Activated T-cell treated with anti-CD3 and anti-CD28 coated beads, Interleukin-2, amount 50 U/mL, for 24 hours (primary cell): Measurements from ENCODE around the gene TFB2M.

Source experiments
- DNase-seq: peaks from one replicate; pipeline ENCODE4 v3.0.0-alpha.2; 2020
- H3K27ac Mint-ChIP-seq: 2 replicates; pipeline ENCODE4 v1.8.0; 2020; ENCODE audit warnings: mild to moderate bottlenecking, mixed read lengths
- H3K27me3 Mint-ChIP-seq: 2 replicates; pipeline ENCODE4 v1.8.0; 2020; ENCODE audit warnings: mixed read lengths
- H3K36me3 Mint-ChIP-seq: 2 replicates; pipeline ENCODE4 v1.8.0; 2020; ENCODE audit warnings: low read depth, mixed read lengths
- H3K4me1 Mint-ChIP-seq: 2 replicates; pipeline ENCODE4 v1.8.0; 2020; ENCODE audit warnings: low read depth, mixed read lengths
- H3K4me3 Mint-ChIP-seq: 2 replicates; pipeline ENCODE4 v1.8.0; 2020; ENCODE audit warnings: mild to moderate bottlenecking, moderate library complexity, mixed read lengths
- H3K9me3 Mint-ChIP-seq: 2 replicates; pipeline ENCODE4 v1.8.0; 2020; ENCODE audit warnings: mixed read lengths

TFB2M gene

DNA sequence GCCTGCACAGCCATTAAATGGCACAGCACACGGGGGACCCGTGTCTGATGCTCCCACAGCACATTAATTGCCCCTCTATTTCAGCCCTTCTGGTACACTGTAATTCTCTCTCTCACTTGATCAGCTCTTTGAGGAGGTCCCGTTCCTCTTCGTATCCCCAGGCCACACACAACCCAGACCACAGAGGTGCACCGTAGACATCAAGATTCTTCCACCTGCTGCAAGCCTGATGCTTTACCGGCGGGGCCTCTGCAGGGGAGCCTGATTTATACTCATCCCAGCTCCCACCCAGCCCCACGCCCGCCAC lies 59.7 kb downstream of the TFB2M start:
- Mint-ChIP-seq H3K9me3 (no peaks in the 10 kb centered on the region), H3K27me3 (no peaks in the 10 kb centered on the region), H3K4me3 (peak overlapping the region; percentile 92), H3K36me3 (peaks cover 32% of the 10 kb centered on the region), H3K27ac (peak overlapping the region; percentile 85), H3K4me1 (peaks cover 39% of the 10 kb centered on the region)
- no peak for DNase-seq

DNA sequence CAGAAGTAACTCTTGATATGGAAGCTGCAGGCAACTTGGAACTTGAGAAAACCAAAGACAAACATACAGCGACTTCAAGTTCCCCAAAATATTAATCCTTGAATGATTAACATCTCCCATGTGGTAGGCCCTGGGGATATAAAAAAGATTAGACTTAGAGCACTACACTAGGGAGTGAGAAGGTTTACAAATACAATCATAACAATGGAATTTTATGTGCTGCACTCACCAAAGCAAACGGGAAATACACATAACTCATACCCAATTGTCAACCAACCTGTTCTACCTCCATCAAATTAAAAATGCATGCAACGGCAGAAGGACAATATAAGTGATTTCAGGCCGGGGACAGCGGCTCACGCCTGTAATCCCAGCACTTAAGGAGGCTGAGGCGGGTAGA lies 62.7 kb downstream of the TFB2M start:
- no peak overlapping the region for H3K27ac Mint-ChIP-seq
- no peak for DNase-seq
- peaks cover 32% of the 10 kb centered on the region for H3K36me3 Mint-ChIP-seq
- H3K4me1 Mint-ChIP-seq, result peaks cover 38% of the 10 kb centered on the region
- H3K27me3 Mint-ChIP-seq, result no peaks in the 10 kb centered on the region
- no peak overlapping the region for H3K4me3 Mint-ChIP-seq
- no peaks in the 10 kb centered on the region for H3K9me3 Mint-ChIP-seq

DNA sequence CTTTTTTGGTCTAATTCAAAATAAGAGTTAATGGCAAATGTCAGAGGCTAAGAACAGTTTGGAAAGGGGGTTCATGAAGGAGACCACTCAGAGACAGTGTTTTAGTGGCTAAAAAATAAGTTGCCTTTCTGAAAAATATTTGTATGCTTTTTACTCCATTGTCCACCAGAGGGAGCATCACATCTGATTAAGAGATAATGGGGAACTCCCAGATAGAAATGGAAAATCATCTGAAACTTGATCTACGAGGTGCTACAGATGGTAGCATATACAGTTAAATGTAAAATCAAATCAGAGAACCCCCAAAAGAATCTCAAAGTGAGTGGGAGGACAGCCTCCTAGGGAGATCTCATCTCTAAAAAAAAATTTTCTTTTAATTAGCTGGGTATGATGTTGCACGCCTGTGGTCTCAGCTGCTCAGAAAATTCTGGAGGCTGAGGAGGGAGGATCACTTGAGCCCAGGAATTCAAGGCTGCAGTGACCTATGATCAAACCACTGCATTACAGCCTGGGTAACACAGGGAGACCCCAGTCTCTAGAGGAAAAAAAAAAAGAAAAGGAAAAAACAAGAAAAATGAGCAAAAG lies 68.6 kb downstream of the TFB2M start:
- Mint-ChIP-seq H3K4me3 (no peak overlapping the region), H3K27ac (no peak overlapping the region), H3K4me1 (peaks cover 20% of the 10 kb centered on the region), H3K27me3 (no peaks in the 10 kb centered on the region), H3K9me3 (no peaks in the 10 kb centered on the region), H3K36me3 (peaks cover 8% of the 10 kb centered on the region)
- no peak for DNase-seq

DNA sequence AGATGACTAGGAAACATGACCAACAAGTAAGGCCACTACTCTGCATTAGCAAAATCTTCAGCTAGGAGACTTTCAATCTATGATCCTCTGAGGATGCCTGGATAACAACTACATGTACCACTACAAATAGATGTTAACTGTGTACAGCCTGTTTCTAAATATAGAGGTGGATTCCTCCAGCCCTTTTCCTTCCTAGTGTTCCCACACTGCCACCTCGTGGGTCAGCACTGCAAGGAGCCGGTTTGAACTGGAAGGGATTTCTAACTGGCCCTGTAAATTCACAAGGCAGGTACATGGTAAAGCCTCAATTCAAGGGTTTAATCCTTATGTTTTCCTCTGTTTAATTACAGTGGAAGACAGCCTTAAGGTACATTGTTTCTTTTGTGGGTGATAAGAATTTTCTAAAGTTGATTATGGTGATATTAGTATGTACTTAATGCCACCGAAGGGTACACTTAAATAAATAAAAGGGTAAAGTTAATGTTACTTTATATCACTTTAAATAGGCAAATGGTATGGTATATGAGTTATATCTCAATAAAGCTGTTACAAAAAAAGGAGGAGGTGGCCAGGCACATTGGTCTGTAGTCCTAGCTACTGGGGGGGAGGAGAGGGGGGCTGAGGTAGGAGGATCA lies 73.3 kb downstream of the TFB2M start:
- H3K27me3 Mint-ChIP-seq, result no peaks in the 10 kb centered on the region
- H3K4me1 Mint-ChIP-seq, result peaks cover 16% of the 10 kb centered on the region
- no peaks in the 10 kb centered on the region for H3K9me3 Mint-ChIP-seq
- no peak overlapping the region for H3K27ac Mint-ChIP-seq
- peaks cover 6% of the 10 kb centered on the region for H3K36me3 Mint-ChIP-seq
- DNase-seq, result peak; percentile 56
- H3K4me3 Mint-ChIP-seq, result no peak overlapping the region

DNA sequence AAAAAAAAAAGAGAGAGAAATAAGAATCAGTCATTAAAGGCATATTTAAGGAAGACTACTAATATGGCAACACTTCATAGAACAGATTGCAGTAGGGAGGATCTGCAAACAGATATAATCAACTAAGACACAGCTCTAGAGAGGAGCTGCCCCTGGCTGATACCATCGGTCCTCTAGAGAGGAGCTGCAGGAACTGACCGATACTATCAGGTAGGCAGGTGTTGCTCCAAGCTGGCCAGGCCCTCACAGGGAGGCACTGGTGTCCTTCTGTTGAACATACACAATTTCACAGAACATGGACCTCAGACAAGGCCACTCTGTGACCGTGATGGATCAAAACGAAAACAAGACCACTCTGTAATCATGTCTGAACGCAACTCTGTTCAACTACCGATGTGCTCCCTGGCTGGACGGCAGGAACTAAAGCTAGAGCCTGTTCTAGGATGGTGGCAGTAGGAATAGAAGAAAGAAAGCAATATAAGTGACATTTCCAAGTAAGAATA lies 74.5 kb downstream of the TFB2M start:
- Mint-ChIP-seq H3K4me3 (no peak overlapping the region), H3K36me3 (peaks cover 8% of the 10 kb centered on the region), H3K27ac (no peak overlapping the region), H3K27me3 (no peaks in the 10 kb centered on the region), H3K4me1 (peaks cover 12% of the 10 kb centered on the region), H3K9me3 (no peaks in the 10 kb centered on the region)
- DNase-seq, result no peak
